ENCODE data around the gene LARP1B. TPM values are rescaled to one million over a fixed set of nuclear protein-coding genes. Genes with fewer than 3 reads are reported as not detected.
"Not testable (repeated sequence)": the region's sequence is repeated elsewhere in the genome, so short reads cannot be mapped to it uniquely, and the experiment has no call there.

Gene LARP1B
- total RNA-seq, 1 donor from 2014 or later, result 67.7 TPM

GRCh38 chr4:128220286-128221235, 159.4 kb downstream of the LARP1B start:
- FAIRE-seq, result peak; percentile 55
- DNase-seq (ENCODE audit: low spot score in 2 of 2), result peak in 1 of 2 donors; percentile 20

- no peak for FAIRE-seq
- DNase-seq (ENCODE audit: low spot score in 2 of 2), result no peak
Measured at GRCh38 chr4:128221586-128221985, 160.5 kb downstream of the LARP1B start.

DNA sequence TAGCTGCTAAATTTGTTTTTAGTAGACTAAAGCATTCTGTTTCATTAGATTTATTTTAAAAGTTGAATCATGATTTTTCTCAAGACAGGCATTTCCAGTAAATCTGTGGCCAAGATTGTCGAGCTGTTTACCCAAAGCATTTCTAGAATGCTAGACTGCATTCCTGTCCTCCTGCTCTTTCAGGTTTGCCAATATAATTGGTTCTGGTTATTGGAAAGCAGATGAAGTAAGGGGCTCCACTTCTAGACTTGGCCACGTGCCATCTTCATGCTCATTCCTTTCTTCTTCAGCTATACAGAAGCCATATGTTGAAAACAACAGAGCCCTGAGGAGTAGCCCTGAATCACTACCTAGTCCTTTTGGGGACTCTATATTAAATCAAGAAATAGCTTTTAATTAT, 164.0 kb downstream of the LARP1B start:
- DNase-seq (ENCODE audit: low spot score in 2 of 2) (no peak), FAIRE-seq (no peak)

- FAIRE-seq, result no peak
- DNase-seq (ENCODE audit: low spot score in 2 of 2), result no peak
Measured at GRCh38 chr4:128227991-128228571, 167.0 kb downstream of the LARP1B start.

- no peak for DNase-seq (ENCODE audit: low spot score in 2 of 2)
- FAIRE-seq, result no peak
Measured at GRCh38 chr4:128228845-128229795, 168.0 kb downstream of the LARP1B start.

GRCh38 chr4:128232719-128233118, 171.6 kb downstream of the LARP1B start:
- FAIRE-seq (no peak), DNase-seq (ENCODE audit: low spot score in 2 of 2) (no peak)

DNA sequence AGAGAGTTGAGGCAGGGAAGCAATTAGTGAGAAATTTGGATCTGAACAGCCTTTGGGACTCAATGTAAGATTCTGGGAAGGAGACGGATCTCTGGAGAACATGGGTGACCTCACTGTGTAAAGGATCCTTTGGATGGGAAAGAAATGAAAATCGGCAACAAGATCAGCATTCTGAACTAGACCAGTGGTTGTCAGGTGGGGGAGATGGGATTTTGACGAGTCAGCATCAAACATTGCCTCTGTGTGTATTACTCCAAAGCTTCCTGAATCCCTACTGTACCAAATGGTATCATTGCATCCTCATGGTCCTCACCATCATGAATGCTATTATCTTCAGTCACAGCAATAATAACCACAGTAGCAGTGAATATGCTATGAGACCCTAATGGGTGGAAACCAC, 173.7 kb downstream of the LARP1B start:
- no peak for FAIRE-seq

GRCh38 chr4:128241019-128241418, 179.9 kb downstream of the LARP1B start:
- FAIRE-seq (no peak), DNase-seq (ENCODE audit: low spot score in 2 of 2) (no peak)

More for the DNA sequence above, 173.7 kb downstream of the LARP1B start:
- no peak for DNase-seq (ENCODE audit: low spot score in 2 of 2)

DNA sequence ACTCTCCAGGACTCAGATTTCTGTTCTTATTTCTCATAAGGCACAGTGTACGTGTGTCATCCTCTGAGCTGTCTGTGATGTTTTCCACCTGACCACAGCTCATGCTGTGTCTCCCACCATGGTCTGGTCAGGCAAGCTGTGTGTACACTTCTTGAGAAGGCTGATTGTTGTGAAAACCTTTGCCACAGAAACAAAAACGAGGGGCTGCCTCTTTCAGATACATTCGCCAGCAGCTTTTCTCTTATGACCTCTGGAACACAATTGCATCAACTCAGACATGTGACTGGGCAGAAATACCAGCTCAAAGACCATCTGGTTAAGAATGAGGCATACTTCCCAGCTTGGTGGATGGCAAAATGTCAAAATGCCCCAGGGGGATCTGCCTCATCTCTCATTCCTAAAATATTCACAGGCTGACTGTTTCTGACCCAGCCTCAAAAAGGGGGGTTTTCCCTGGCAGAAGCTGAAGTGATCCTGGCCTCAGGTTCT, 180.4 kb downstream of the LARP1B start:
- DNase-seq (ENCODE audit: low spot score in 2 of 2) (no peak), FAIRE-seq (no peak)

- DNase-seq (ENCODE audit: low spot score in 2 of 2) (no peak), FAIRE-seq (no peak)
Measured at GRCh38 chr4:128241981-128242380, 180.9 kb downstream of the LARP1B start.

DNA sequence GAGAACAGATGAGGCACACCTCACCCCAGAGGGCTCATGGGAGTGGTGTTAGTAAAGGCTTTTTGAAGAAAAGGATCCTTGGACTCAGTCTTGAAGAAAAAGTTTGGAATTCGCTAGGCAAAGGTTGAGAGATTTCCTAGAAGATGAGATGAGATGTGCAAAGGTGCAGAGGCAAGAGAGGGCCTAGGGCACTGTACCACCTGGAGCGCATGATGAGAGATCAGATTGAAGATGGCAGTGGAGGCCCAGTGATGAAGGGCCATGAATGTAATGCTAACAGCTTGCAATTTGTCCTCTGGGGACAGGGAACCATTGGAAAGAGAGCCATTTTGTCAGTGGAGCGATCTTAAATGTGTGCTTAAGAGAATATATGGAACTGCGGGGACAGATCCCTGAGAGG, 181.5 kb downstream of the LARP1B start:
- FAIRE-seq (no peak), DNase-seq (ENCODE audit: low spot score in 2 of 2) (no peak)

DNA sequence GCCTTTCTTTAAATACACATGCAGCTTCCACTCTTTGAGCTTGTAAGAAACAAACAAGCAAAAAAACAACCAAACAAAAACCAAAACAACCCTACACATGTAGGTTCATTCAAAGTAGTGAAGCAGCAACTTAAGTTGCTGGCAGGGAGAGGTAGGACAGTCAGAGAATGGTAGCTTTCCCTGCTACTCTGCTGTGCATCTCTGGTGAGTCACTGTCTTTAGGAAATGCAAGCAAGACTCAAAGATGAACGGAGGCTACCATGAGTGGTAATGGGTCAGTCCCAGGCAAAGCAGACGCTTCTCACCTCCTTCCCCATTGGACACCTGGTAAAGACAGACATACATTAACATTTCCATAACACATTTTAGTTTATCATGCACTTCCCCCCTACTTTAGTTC, 183.3 kb downstream of the LARP1B start:
- FAIRE-seq, result no peak
- no peak for DNase-seq (ENCODE audit: low spot score in 2 of 2)

DNA sequence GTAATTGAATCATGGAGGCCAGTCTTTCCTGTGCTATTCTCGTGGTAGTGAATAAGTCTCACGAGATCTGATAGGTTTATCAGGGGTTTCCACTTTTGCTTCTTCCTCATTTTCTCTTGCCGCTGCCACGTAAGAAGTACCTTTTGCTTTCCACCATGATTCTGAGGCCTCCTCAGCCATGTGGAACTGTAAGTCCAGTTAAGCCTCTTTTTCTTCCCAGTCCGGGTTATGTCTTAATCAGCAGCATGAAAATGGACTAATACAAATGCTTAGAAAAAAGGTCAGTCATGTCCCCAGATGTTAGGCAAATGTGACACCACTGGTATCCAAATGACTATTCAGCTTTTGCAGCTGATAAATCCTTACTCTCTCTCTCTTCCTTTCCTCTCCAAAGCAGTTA, 184.3 kb downstream of the LARP1B start:
- not testable (repeated sequence) for FAIRE-seq; DNase-seq (ENCODE audit: low spot score in 2 of 2)

DNA sequence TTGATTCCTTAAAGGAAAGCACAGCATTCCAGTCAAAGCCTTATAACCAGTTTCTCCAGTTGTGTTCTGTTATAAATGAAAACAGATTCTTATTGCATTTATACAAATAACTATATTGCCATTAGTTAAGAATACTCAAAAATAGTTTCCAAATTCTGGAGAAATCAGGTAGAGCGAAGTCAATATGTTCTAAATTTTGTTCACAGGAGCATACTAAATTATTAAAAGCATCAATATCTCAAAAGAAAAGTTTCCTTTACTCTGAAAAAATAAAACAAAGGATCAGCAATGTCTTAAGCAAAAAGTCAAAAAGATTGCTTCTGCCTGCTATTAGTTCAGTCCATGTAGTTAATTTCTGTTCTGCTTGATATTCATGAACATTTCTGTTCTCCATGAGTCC, 186.8 kb downstream of the LARP1B start:
- FAIRE-seq, result no peak
- no peak for DNase-seq (ENCODE audit: low spot score in 2 of 2)

GRCh38 chr4:128249787-128250668, 188.9 kb downstream of the LARP1B start:
- FAIRE-seq (peak; percentile 85), DNase-seq (ENCODE audit: low spot score in 2 of 2) (no peak)

GRCh38 chr4:128255906-128256305, 194.8 kb downstream of the LARP1B start:
- FAIRE-seq (no peak), DNase-seq (ENCODE audit: low spot score in 2 of 2) (no peak)

DNA sequence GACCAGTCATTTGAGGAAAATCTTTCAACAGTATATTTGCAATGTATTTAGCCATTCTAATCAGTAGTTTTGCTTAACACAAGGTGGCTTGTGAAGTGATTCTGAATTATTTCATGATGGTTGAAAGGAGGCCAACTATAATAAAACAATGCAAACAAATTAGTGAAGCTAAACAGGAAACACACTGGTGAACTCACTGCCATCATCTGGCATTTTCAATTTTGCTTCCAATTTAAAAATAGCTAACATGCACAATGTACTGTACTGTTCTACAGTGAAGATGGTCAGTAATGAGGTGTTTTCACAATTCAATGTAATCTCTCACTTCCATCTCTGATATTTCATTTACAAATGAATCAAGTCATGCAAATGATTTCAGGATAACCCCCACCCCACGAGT, 195.4 kb downstream of the LARP1B start:
- DNase-seq (ENCODE audit: low spot score in 2 of 2) (no peak), FAIRE-seq (no peak)

GRCh38 chr4:128258166-128258565, 197.1 kb downstream of the LARP1B start:
- FAIRE-seq; DNase-seq (ENCODE audit: low spot score in 2 of 2): not testable (repeated sequence)

- DNase-seq (ENCODE audit: low spot score in 2 of 2); FAIRE-seq: not testable (repeated sequence)
Measured at GRCh38 chr4:128259889-128260288, 198.8 kb downstream of the LARP1B start.

Measured in frontal cortex (tissue), 4 donors.